HCT116 (cell line): ENCODE data around the gene TMEM169.

ENCODE experiments used
- POLR2A ChIP-seq: IDR thresholded peaks from 2 replicates; pipeline ENCODE4 v1.7.0; 2011; ENCODE audit warnings: borderline replicate concordance; ENCODE audit not compliant: insufficient read depth, insufficient read length; ENCODE audit errors: extremely low read depth
- POLR2AphosphoS5 ChIP-seq: IDR thresholded peaks from 2 replicates; pipeline ENCODE4 v1.6.1; 2011; ENCODE audit warnings: mild to moderate bottlenecking, low read depth, low read length, moderate library complexity
- TF ChIP-seq, protein P1 (sequence below), 3 experiments: fragments of 200-600 bp in 1 of 3; sonication (generic) in 1 of 3; IDR thresholded peaks in 2 of 3; conservative IDR thresholded peaks in 1 of 3; 2 replicates each; pipeline ENCODE4 v1.5.1; 2012 to 2017; ENCODE audit warnings: low read depth in 2 of 3, low read length in 2 of 3, antibody characterized with exemption in 1 of 3, borderline replicate concordance in 1 of 3, control low read depth in 1 of 3, mild to moderate bottlenecking in 1 of 3, mixed read lengths in 1 of 3, mixed run types in 1 of 3, moderate library complexity in 1 of 3; ENCODE audit not compliant: insufficient read depth in 1 of 3

GRCh38 chr2:216131175-216131926, 49.6 kb downstream of the TMEM169 start:
- TF ChIP-seq POLR2AphosphoS5 (no peak), POLR2A (no peak)
- TF ChIP-seq, protein P1, sequence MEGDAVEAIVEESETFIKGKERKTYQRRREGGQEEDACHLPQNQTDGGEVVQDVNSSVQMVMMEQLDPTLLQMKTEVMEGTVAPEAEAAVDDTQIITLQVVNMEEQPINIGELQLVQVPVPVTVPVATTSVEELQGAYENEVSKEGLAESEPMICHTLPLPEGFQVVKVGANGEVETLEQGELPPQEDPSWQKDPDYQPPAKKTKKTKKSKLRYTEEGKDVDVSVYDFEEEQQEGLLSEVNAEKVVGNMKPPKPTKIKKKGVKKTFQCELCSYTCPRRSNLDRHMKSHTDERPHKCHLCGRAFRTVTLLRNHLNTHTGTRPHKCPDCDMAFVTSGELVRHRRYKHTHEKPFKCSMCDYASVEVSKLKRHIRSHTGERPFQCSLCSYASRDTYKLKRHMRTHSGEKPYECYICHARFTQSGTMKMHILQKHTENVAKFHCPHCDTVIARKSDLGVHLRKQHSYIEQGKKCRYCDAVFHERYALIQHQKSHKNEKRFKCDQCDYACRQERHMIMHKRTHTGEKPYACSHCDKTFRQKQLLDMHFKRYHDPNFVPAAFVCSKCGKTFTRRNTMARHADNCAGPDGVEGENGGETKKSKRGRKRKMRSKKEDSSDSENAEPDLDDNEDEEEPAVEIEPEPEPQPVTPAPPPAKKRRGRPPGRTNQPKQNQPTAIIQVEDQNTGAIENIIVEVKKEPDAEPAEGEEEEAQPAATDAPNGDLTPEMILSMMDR (IDR thresholded peaks at IDR 0.05 in 2 of 3, conservative IDR thresholded peaks at IDR 0.05 in 1 of 3; ENCODE audit: borderline replicate concordance in 1 of 3, insufficient read depth in 1 of 3, low read depth in 2 of 3, low read length in 2 of 3), result no peak
